WTC11 (cell line): ENCODE results near the gene ABTB2. TPM values are rescaled to one million over a fixed set of nuclear protein-coding genes. Genes with fewer than 3 reads are reported as not detected.

Experiments used
- ATAC-seq: fragments of 200-7000 bp; cut with Tn5 transposase; 2 replicates; pipeline ENCODE4 v1.10.0; 2021; ENCODE audit warnings: mild to moderate bottlenecking, moderate library complexity
- CTCF ChIA-PET: fragments of 300-600 bp; sonication (Branson Sonifier 250); formaldehyde crosslinking; loops from one replicate; lab custom pipeline; 2021; ENCODE audit warnings: antibody characterized with exemption; lab: Charles Lee
- POLR2A ChIA-PET: fragments of 350-600 bp; sonication (Branson Sonifier 250); formaldehyde crosslinking; loops from one replicate; lab custom pipeline; 2021; ENCODE audit warnings: antibody characterized with exemption; lab: Charles Lee
- DNase-seq: peaks from one replicate; pipeline ENCODE4 v3.0.0; 2021; ENCODE audit warnings: low spot score
- H3K27ac Mint-ChIP-seq: 2 replicates; pipeline ENCODE4 v1.8.0; 2021; ENCODE audit warnings: mixed read lengths
- H3K27me3 Mint-ChIP-seq: 2 replicates; pipeline ENCODE4 v1.8.0; 2021; ENCODE audit warnings: low read depth, mild to moderate bottlenecking, moderate library complexity, mixed read lengths
- H3K36me3 Mint-ChIP-seq: 2 replicates; pipeline ENCODE4 v1.8.0; 2021; ENCODE audit warnings: mixed read lengths
- H3K4me1 Mint-ChIP-seq: 2 replicates; pipeline ENCODE4 v1.8.0; 2022; ENCODE audit warnings: mixed read lengths
- H3K4me3 Mint-ChIP-seq: 2 replicates; pipeline ENCODE4 v1.8.0; 2021; ENCODE audit warnings: mild to moderate bottlenecking, moderate library complexity, mixed read lengths
- H3K9me3 Mint-ChIP-seq: 2 replicates; pipeline ENCODE4 v1.8.0; 2021; ENCODE audit warnings: mixed read lengths
- AR ChIP-seq: fragments of 250-450 bp; sonication (Bioruptor Pico); IDR thresholded peaks from 2 replicates; pipeline ENCODE4 v1.9.0; 2021; ENCODE audit warnings: mild to moderate bottlenecking
- ATF3 ChIP-seq: sonication (generic); formaldehyde crosslinking; conservative IDR thresholded peaks from 2 replicates; pipeline ENCODE4 v1.8.1; 2022; ENCODE audit warnings: mild to moderate bottlenecking, missing genetic modification reagents
- CTCF ChIP-seq: fragments of 200-600 bp; IDR thresholded peaks from 2 replicates; pipeline ENCODE4 v1.8.0; 2022; ENCODE audit warnings: antibody characterized with exemption
- ELF4 ChIP-seq: sonication (generic); formaldehyde crosslinking; IDR thresholded peaks from 2 replicates; pipeline ENCODE4 v1.8.1; 2022; ENCODE audit warnings: low read depth, mild to moderate bottlenecking, moderate library complexity, missing genetic modification reagents
- ERG ChIP-seq: fragments of 250-450 bp; sonication (Bioruptor Pico); IDR thresholded peaks from 2 replicates; pipeline ENCODE4 v1.8.0; 2021; ENCODE audit warnings: mild to moderate bottlenecking
- FOXK1 ChIP-seq: sonication (generic); formaldehyde crosslinking; IDR thresholded peaks from 2 replicates; pipeline ENCODE4 v1.8.0; 2022; ENCODE audit warnings: mild to moderate bottlenecking, moderate library complexity, missing genetic modification reagents
- GRHL2 ChIP-seq: fragments of 250-450 bp; sonication (Bioruptor Pico); IDR thresholded peaks from 2 replicates; pipeline ENCODE4 v1.8.0; 2022; ENCODE audit warnings: mild to moderate bottlenecking, moderate library complexity; ENCODE audit not compliant: insufficient replicate concordance, severe bottlenecking
- HMGA2 ChIP-seq: fragments of 250-450 bp; sonication (Bioruptor Pico); IDR thresholded peaks from 2 replicates; pipeline ENCODE4 v1.4.0; 2021; ENCODE audit warnings: mild to moderate bottlenecking, moderate library complexity
- MAX ChIP-seq: sonication (generic); formaldehyde crosslinking; IDR thresholded peaks from 2 replicates; pipeline ENCODE4 v1.8.0; 2022; ENCODE audit warnings: mild to moderate bottlenecking, missing genetic modification reagents
- OVOL2 ChIP-seq: fragments of 250-450 bp; sonication (Bioruptor Pico); IDR thresholded peaks from 2 replicates; pipeline ENCODE4 v1.9.0; 2021; ENCODE audit warnings: mild to moderate bottlenecking, borderline replicate concordance
- SMAD3 ChIP-seq: sonication (generic); formaldehyde crosslinking; IDR thresholded peaks from 2 replicates; pipeline ENCODE4 v1.8.0; 2022; ENCODE audit warnings: missing genetic modification reagents, mild to moderate bottlenecking, borderline replicate concordance
- STAT6 ChIP-seq: sonication (generic); formaldehyde crosslinking; conservative IDR thresholded peaks from 2 replicates; pipeline ENCODE4 v1.8.1; 2023; ENCODE audit warnings: mild to moderate bottlenecking, low read depth, missing genetic modification reagents, moderate library complexity
- USF2 ChIP-seq: sonication (generic); formaldehyde crosslinking; IDR thresholded peaks from 2 replicates; pipeline ENCODE4 v1.8.1; 2023; ENCODE audit warnings: mild to moderate bottlenecking, missing genetic modification reagents, moderate library complexity
- ZNF232 ChIP-seq: sonication (generic); formaldehyde crosslinking; IDR thresholded peaks from 2 replicates; pipeline ENCODE4 v1.8.0; 2022; ENCODE audit warnings: mild to moderate bottlenecking, missing genetic modification reagents
- ZNF317 ChIP-seq: sonication (generic); formaldehyde crosslinking; IDR thresholded peaks from 2 replicates; pipeline ENCODE4 v1.8.1; 2023; ENCODE audit warnings: low read depth, mild to moderate bottlenecking, moderate library complexity, missing genetic modification reagents, borderline replicate concordance
- ZNF396 ChIP-seq: fragments of 250-450 bp; sonication (Bioruptor Pico); IDR thresholded peaks from 2 replicates; pipeline ENCODE4 v1.8.0; 2021; ENCODE audit warnings: mild to moderate bottlenecking, moderate library complexity, borderline replicate concordance
- ZNF423 ChIP-seq: fragments of 250-450 bp; sonication (Bioruptor Pico); IDR thresholded peaks from 2 replicates; pipeline ENCODE4 v2.1.2; 2022; ENCODE audit warnings: mild to moderate bottlenecking, moderate library complexity
- ZNF425 ChIP-seq: fragments of 250-450 bp; sonication (Bioruptor Pico); conservative IDR thresholded peaks from 2 replicates; pipeline ENCODE4 v1.9.0; 2021; ENCODE audit warnings: mild to moderate bottlenecking
- ZNF512 ChIP-seq: sonication (generic); formaldehyde crosslinking; IDR thresholded peaks from 2 replicates; pipeline ENCODE4 v1.8.1; 2022; ENCODE audit warnings: missing genetic modification reagents, borderline replicate concordance
- total RNA-seq: library from RNA; stranded (reverse); gene quantifications from 3 replicates; pipeline ENCODE4 v1.2.3, GENCODE V29; 2021

ABTB2 gene
- total RNA-seq, 1 experiment from 2014 or later, result 12.8 TPM

- TF ChIP-seq ZNF423 (no peak), ELF4 (CRISPR knock-in tag) (no peak)
- TF ChIP-seq, all 79 proteins: peak for 0
Observed at GRCh38 chr11:34284156-34284555, 73.7 kb downstream of the ABTB2 start (continued).

GRCh38 chr11:34280945-34281872 is 76.6 kb downstream of the ABTB2 start:
- no peaks in the 10 kb centered on the region for H3K27me3 Mint-ChIP-seq
- ChIA-PET CTCF (no interaction called here), POLR2A (interaction anchor here (1.0 kb wide), 1 partner anchor 52 kb away, joined by 3 read pairs; no protein-coding TSS in a partner anchor)
- H3K4me3 Mint-ChIP-seq, result no peak overlapping the region
- no peaks in the 10 kb centered on the region for H3K9me3 Mint-ChIP-seq
- no peak for DNase-seq
- no peaks in the 10 kb centered on the region for H3K4me1 Mint-ChIP-seq
- TF ChIP-seq AR (CRISPR knock-in tag) (no peak), SMAD3 (CRISPR knock-in tag) (no peak), OVOL2 (CRISPR knock-in tag) (no peak), ZNF512 (CRISPR knock-in tag) (no peak), USF2 (CRISPR knock-in tag) (no peak), ATF3 (CRISPR knock-in tag) (no peak), CTCF (no peak), ZNF317 (CRISPR knock-in tag) (no peak), ZNF232 (CRISPR knock-in tag) (no peak), HMGA2 (CRISPR knock-in tag) (no peak), ZNF396 (CRISPR knock-in tag) (no peak), MAX (CRISPR knock-in tag) (no peak), ZNF425 (no peak), FOXK1 (no peak), ERG (CRISPR knock-in tag) (no peak), STAT6 (CRISPR knock-in tag) (no peak), GRHL2 (CRISPR knock-in tag) (no peak)
- no peak for ATAC-seq
- no peak overlapping the region for H3K27ac Mint-ChIP-seq
- H3K36me3 Mint-ChIP-seq, result no peaks in the 10 kb centered on the region
